ENCODE data around the gene CCDC195. TPM values are rescaled to one million over a fixed set of nuclear protein-coding genes. Genes with fewer than 3 reads are reported as not detected.
"Not testable (repeated sequence)": the region's sequence is repeated elsewhere in the genome, so short reads cannot be mapped to it uniquely, and the experiment has no call there.

Gene CCDC195
- total RNA-seq, 2 experiments from 2014 or later, result not detected

DNA sequence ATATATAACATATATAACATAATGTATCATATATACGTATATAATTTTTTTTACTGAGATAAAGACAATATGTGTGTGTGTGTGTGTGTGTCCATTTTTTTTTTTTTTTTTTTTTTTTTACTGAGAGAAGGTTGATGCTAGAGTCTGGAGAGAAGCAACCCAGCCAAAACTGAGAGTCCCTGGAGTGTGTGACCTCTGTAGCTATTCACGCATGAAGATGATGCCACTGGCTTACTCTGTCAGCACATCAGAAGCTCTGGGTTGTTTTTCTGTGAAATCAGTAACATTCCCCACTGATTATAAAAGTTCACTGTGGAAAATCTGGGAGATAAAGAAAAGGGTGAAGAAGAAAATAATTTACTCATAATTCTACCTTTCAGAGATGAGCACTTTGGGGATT lies 27.2 kb downstream of the CCDC195 start:
- ATAC-seq (no peak), DNase-seq (no peak)
- Mint-ChIP-seq H3K9me3 (ENCODE audit: insufficient read depth) (no peaks in the 10 kb centered on the region), H3K4me1 (ENCODE audit: low read depth) (no peaks in the 10 kb centered on the region), H3K27ac (no peak overlapping the region), H3K27me3 (ENCODE audit: low read depth) (peaks cover 5% of the 10 kb centered on the region), H3K4me3 (no peak overlapping the region), H3K36me3 (ENCODE audit: low read depth) (no peaks in the 10 kb centered on the region)
- POLR2A ChIA-PET, result no interaction called here
- CTCF ChIA-PET, result no interaction called here

- no peaks in the 10 kb centered on the region for H3K4me1 Mint-ChIP-seq (ENCODE audit: low read depth)
- DNase-seq, result no peak
- POLR2A ChIA-PET, result no interaction called here
- no peak overlapping the region for H3K27ac Mint-ChIP-seq
- no peaks in the 10 kb centered on the region for H3K9me3 Mint-ChIP-seq (ENCODE audit: insufficient read depth)
- no peak overlapping the region for H3K4me3 Mint-ChIP-seq
- H3K27me3 Mint-ChIP-seq (ENCODE audit: low read depth), result peaks cover 5% of the 10 kb centered on the region
- no peaks in the 10 kb centered on the region for H3K36me3 Mint-ChIP-seq (ENCODE audit: low read depth)
- CTCF ChIA-PET, result interaction anchor here (0.9 kb wide), 1 partner anchor 36 kb away, joined by 3 read pairs; no protein-coding TSS in a partner anchor
- no peak for ATAC-seq
These were observed 29.0 kb downstream of the CCDC195 start for GRCh38 chr2:224687156-224687555.

DNA sequence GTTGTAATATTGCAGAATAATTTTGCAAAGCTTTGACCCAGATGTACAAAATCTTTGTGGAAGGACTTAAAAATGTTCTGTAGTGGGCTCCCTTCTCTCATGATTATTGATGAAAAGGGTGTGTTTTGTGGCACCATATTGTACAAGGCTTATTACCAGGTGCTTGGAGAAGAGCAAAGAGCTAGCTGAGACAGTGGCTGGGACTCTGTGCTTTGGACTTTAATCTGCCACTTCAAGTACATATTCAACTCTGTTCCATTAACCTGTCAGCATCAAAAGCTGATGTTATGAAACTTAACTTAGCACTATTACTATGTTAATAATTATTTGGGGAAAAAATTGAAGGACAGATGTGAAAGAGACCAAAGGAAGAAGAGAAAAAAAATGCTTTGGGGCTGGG lies 31.0 kb downstream of the CCDC195 start:
- CTCF ChIA-PET, result interaction anchor here (1.6 kb wide), 1 partner anchor 34 kb away, joined by 5 read pairs; no protein-coding TSS in a partner anchor

GRCh38 chr2:224682134-224682533 lies 34.0 kb downstream of the CCDC195 start:
- Mint-ChIP-seq H3K27me3 (ENCODE audit: low read depth) (peaks cover 3% of the 10 kb centered on the region), H3K4me1 (ENCODE audit: low read depth) (no peaks in the 10 kb centered on the region), H3K9me3 (ENCODE audit: insufficient read depth) (no peaks in the 10 kb centered on the region), H3K27ac (no peak overlapping the region), H3K36me3 (ENCODE audit: low read depth) (no peaks in the 10 kb centered on the region), H3K4me3 (no peak overlapping the region)
- no peak for ATAC-seq
- CTCF ChIA-PET, result no interaction called here
- DNase-seq, result no peak
- POLR2A ChIA-PET, result no interaction called here

More for the DNA sequence above, 31.0 kb downstream of the CCDC195 start:
- H3K27me3 Mint-ChIP-seq (ENCODE audit: low read depth), result peaks cover 3% of the 10 kb centered on the region
- ATAC-seq, result no peak
- H3K4me3 Mint-ChIP-seq, result no peak overlapping the region
- H3K27ac Mint-ChIP-seq, result no peak overlapping the region
- H3K4me1 Mint-ChIP-seq (ENCODE audit: low read depth), result no peaks in the 10 kb centered on the region
- no peaks in the 10 kb centered on the region for H3K9me3 Mint-ChIP-seq (ENCODE audit: insufficient read depth)
- POLR2A ChIA-PET, result no interaction called here
- H3K36me3 Mint-ChIP-seq (ENCODE audit: low read depth), result no peaks in the 10 kb centered on the region
- no peak for DNase-seq

DNA sequence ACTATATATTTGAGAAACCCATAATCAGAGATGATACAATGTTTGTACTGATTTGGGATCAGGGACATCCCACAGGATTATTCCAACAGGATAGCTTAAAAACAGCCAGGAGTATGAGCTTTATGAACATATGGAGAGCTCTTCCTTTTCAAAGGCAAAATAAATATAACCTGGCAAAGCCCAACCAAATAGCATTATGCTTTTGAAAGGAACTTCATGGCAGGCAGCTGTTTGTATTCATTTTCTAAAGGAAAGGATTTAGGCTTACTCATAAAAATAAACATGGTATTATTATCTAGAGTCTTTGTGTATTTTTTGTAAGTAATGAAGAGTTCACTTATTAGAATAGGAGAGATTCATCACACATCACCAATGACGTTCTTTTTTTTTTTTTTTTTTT lies 44.4 kb downstream of the CCDC195 start:
- no peak for DNase-seq
- H3K27ac Mint-ChIP-seq, result no peak overlapping the region
- H3K27me3 Mint-ChIP-seq (ENCODE audit: low read depth), result no peaks in the 10 kb centered on the region
- no peaks in the 10 kb centered on the region for H3K9me3 Mint-ChIP-seq (ENCODE audit: insufficient read depth)
- CTCF ChIA-PET, result no interaction called here
- H3K36me3 Mint-ChIP-seq (ENCODE audit: low read depth), result no peaks in the 10 kb centered on the region
- H3K4me3 Mint-ChIP-seq, result no peak overlapping the region
- POLR2A ChIA-PET, result no interaction called here
- no peaks in the 10 kb centered on the region for H3K4me1 Mint-ChIP-seq (ENCODE audit: low read depth)
- ATAC-seq, result no peak

- ATAC-seq (no peak), DNase-seq (no peak)
- H3K4me3 Mint-ChIP-seq, result no peak overlapping the region
- no peaks in the 10 kb centered on the region for H3K4me1 Mint-ChIP-seq (ENCODE audit: low read depth)
- ChIA-PET CTCF (interaction anchor here (1.0 kb wide), 1 partner anchor 19 kb away, joined by 5 read pairs; no protein-coding TSS in a partner anchor), POLR2A (no interaction called here)
- no peaks in the 10 kb centered on the region for H3K27me3 Mint-ChIP-seq (ENCODE audit: low read depth)
- no peaks in the 10 kb centered on the region for H3K9me3 Mint-ChIP-seq (ENCODE audit: insufficient read depth)
- H3K27ac Mint-ChIP-seq, result no peak overlapping the region
- no peaks in the 10 kb centered on the region for H3K36me3 Mint-ChIP-seq (ENCODE audit: low read depth)
These were observed 46.0 kb downstream of the CCDC195 start for GRCh38 chr2:224670203-224670602.

DNA sequence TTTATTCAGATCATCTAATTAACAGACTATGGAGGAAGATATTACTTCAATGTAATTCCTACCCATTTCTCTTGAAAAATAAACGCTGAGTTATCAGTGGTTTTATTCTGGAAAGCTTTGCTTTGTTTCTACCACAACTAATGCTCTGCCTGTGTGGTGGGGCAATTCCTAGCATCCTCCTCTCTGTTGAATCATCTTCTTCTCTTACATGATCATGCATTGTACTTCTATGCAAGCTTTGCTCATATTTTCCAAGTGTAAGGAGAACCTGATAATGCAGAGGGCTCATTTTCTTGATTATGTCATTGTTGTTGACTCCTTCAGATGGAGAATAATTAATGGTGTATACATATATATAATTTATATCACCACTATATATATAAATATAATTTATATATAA lies 46.7 kb downstream of the CCDC195 start:
- ChIA-PET POLR2A (no interaction called here), CTCF (no interaction called here)
- Mint-ChIP-seq H3K27ac (no peak overlapping the region), H3K4me3 (no peak overlapping the region), H3K4me1 (ENCODE audit: low read depth) (no peaks in the 10 kb centered on the region), H3K27me3 (ENCODE audit: low read depth) (no peaks in the 10 kb centered on the region), H3K9me3 (ENCODE audit: insufficient read depth) (no peaks in the 10 kb centered on the region), H3K36me3 (ENCODE audit: low read depth) (no peaks in the 10 kb centered on the region)
- no peak for DNase-seq
- ATAC-seq, result no peak

- peaks cover 2% of the 10 kb centered on the region for H3K36me3 Mint-ChIP-seq (ENCODE audit: low read depth)
- no peaks in the 10 kb centered on the region for H3K4me1 Mint-ChIP-seq (ENCODE audit: low read depth)
- ATAC-seq, result no peak
- CTCF ChIA-PET, result no interaction called here
- POLR2A ChIA-PET, result no interaction called here
- H3K27ac Mint-ChIP-seq, result no peak overlapping the region
- no peak for DNase-seq
- H3K4me3 Mint-ChIP-seq, result no peak overlapping the region
- H3K27me3 Mint-ChIP-seq (ENCODE audit: low read depth), result no peaks in the 10 kb centered on the region
- H3K9me3 Mint-ChIP-seq (ENCODE audit: insufficient read depth), result peaks cover 3% of the 10 kb centered on the region
These were observed 47.8 kb downstream of the CCDC195 start for GRCh38 chr2:224668123-224668909.

DNA sequence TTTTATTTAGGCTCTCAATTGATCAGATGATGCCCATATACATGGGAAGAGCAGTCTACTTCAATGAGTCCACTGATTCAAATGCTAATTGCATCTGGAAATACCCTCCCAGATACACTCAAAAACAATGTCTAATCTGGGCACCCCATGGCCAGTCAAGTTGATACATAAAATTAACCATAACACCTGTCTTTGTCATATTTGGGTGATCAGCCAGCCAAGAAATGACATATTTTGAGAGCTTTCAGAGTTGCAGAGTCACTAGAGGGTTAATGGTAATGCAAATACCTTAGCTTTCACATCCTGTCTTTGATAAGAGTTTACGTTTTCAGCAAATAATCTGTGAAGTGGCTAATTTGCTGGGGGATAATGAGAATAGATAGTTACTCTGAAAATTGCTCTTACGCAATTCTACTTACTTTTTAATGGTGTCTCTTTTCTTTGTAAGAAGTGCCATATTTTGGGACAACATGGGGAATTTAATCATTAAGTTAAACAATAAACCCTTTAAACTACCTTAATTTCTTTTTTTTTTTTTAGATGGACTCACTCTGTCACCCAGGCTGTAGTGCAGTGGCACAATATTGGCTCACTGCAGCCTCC lies 49.1 kb downstream of the CCDC195 start:
- no peak overlapping the region for H3K27ac Mint-ChIP-seq
- CTCF ChIA-PET, result no interaction called here

DNA sequence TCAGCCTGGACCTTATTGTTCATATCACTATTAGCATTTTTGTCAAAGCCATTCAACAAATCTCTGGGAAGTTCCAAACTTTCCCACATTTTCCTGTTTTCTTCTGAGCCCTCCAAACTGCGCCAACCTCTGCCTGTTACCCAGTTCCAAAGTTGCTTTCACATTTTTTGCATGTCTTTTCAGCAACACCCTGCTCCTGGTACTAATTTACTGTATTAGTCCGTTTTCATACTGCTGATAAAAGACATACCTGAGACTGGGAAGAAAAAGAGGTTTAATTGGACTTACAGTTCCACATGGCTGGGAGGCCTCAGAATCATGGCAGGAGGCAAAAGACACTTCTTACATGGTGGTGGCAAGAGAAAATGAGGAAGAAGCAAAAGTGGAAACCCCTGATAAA lies 52.8 kb downstream of the CCDC195 start:
- CTCF ChIA-PET; ATAC-seq; H3K27me3 Mint-ChIP-seq (ENCODE audit: low read depth); POLR2A ChIA-PET; H3K9me3 Mint-ChIP-seq (ENCODE audit: insufficient read depth); H3K36me3 Mint-ChIP-seq (ENCODE audit: low read depth); H3K4me1 Mint-ChIP-seq (ENCODE audit: low read depth); DNase-seq; H3K27ac Mint-ChIP-seq; H3K4me3 Mint-ChIP-seq: not testable (repeated sequence)

More for the DNA sequence above, 49.1 kb downstream of the CCDC195 start:
- Mint-ChIP-seq H3K9me3 (ENCODE audit: insufficient read depth) (peaks cover 4% of the 10 kb centered on the region), H3K27me3 (ENCODE audit: low read depth) (no peaks in the 10 kb centered on the region), H3K4me1 (ENCODE audit: low read depth) (no peaks in the 10 kb centered on the region), H3K36me3 (ENCODE audit: low read depth) (peaks cover 3% of the 10 kb centered on the region), H3K4me3 (no peak overlapping the region)
- DNase-seq (no peak), ATAC-seq (no peak)
- POLR2A ChIA-PET, result no interaction called here

DNA sequence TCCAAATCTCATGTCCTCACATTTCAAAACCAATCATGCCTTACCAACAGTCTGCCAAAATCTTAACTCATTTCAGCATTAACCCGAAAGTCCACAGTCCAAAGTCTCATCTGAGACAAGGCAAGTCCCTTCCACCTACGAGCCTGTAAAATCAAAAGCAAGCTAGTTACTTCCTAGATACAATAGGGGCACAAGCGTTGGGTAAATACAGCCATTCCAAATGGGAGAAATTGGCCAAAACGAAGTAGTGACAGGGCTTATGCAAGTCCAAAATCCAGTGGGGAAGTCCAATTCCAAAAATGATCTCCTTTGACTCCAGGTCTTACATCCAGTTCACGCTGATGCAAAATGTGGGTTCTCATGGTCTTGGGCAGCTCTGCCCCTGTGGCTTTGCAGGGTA lies 54.5 kb downstream of the CCDC195 start:
- H3K4me1 Mint-ChIP-seq (ENCODE audit: low read depth); H3K9me3 Mint-ChIP-seq (ENCODE audit: insufficient read depth); H3K27me3 Mint-ChIP-seq (ENCODE audit: low read depth); ATAC-seq; H3K4me3 Mint-ChIP-seq; DNase-seq; H3K27ac Mint-ChIP-seq; POLR2A ChIA-PET; H3K36me3 Mint-ChIP-seq (ENCODE audit: low read depth): not testable (repeated sequence)
- CTCF ChIA-PET, result interaction anchor here (1.6 kb wide), 1 partner anchor 11 kb away, joined by 4 read pairs; no protein-coding TSS in a partner anchor

- Mint-ChIP-seq H3K27ac (no peak overlapping the region), H3K27me3 (ENCODE audit: low read depth) (no peaks in the 10 kb centered on the region), H3K9me3 (ENCODE audit: insufficient read depth) (peaks cover 4% of the 10 kb centered on the region), H3K4me1 (ENCODE audit: low read depth) (no peaks in the 10 kb centered on the region), H3K36me3 (ENCODE audit: low read depth) (peaks cover 3% of the 10 kb centered on the region), H3K4me3 (no peak overlapping the region)
- ChIA-PET CTCF (no interaction called here), POLR2A (no interaction called here)
- no peak for ATAC-seq
- DNase-seq, result no peak
These were observed 56.5 kb downstream of the CCDC195 start for GRCh38 chr2:224659714-224660113.

All from activated CD8-positive, alpha-beta T cell treated with anti-CD3 and anti-CD28 coated beads, Interleukin-2, amount 10 ng/mL, durations not matched to agents 7 days and 5 days (primary cell).